ENCODE results near the gene RNF214.

RNF214 gene

GRCh38 chr11:117214404-117215110 lies 17.9 kb upstream of the RNF214 start:
- no peak for DNase-seq (ENCODE audit: low read depth)

- no peak for DNase-seq (ENCODE audit: low read depth)
Measured at GRCh38 chr11:117217141-117218084, 15.1 kb upstream of the RNF214 start.

- DNase-seq (ENCODE audit: low read depth): no peak
Measured at GRCh38 chr11:117218133-117218915, 14.1 kb upstream of the RNF214 start.

- no peak for DNase-seq (ENCODE audit: low read depth)
Measured at GRCh38 chr11:117219001-117219400, 13.5 kb upstream of the RNF214 start.

DNA sequence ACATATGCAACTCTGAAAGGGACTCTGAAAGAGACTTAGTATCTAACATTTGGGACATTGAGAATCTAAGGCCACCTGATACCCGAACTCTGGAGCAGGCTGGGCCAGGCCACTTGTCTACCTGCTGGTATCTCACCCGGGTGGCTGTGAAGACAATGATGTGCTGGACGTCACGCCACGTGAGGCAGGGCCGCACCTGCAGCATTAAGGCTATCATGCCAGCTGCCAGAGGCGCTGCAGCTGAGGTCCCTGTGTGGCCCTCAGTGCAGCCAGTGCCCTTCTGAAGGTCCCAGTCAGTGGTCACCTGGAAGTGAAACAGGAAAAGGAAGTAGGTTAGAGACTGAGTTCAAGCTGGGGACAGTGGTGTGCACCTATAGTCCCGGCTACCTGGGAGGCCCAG lies 13.0 kb upstream of the RNF214 start:
- DNase-seq (ENCODE audit: low read depth): no peak

GRCh38 chr11:117219995-117220394 lies 12.5 kb upstream of the RNF214 start:
- no peak for DNase-seq (ENCODE audit: low read depth)

GRCh38 chr11:117220568-117220967 lies 11.9 kb upstream of the RNF214 start:
- no peak for DNase-seq (ENCODE audit: low read depth)

DNA sequence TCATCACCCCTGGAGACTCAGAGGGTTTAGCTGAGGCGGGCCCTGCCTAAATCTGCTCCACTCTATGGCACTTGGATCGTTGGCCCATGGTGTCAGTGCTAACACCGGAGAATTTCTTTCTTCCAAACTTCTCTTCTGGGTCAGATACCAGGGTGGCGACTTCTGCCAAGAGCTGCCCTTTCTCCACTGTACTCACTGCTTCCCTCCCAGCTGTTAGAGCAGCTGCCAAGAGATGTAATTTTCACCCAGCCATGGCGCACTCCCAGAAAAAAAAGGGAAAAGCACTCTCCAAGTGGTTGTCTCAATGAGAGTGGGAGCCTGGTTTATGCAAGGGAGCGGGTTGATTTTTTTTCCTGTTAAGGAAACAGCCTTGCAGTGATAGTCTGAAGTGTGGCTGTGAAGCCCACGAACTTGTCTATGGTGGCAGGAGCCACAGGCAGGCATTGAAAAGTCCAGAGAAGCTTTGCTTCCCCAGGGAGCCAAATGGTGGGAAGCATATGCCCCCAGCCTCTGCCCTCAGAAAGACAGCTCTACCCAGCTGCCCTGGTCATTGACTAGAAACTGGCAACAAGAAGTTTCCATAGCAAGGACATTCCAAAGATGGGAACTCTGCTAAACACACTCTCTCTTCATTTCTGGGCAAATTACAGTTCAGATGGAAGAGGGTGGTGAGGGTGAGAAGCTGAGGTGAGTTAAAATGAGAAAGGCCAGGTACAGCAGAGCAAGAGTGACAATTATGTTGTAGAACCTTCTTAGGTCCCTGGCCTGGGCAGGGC lies 11.3 kb upstream of the RNF214 start:
- DNase-seq (ENCODE audit: low read depth): no peak

DNA sequence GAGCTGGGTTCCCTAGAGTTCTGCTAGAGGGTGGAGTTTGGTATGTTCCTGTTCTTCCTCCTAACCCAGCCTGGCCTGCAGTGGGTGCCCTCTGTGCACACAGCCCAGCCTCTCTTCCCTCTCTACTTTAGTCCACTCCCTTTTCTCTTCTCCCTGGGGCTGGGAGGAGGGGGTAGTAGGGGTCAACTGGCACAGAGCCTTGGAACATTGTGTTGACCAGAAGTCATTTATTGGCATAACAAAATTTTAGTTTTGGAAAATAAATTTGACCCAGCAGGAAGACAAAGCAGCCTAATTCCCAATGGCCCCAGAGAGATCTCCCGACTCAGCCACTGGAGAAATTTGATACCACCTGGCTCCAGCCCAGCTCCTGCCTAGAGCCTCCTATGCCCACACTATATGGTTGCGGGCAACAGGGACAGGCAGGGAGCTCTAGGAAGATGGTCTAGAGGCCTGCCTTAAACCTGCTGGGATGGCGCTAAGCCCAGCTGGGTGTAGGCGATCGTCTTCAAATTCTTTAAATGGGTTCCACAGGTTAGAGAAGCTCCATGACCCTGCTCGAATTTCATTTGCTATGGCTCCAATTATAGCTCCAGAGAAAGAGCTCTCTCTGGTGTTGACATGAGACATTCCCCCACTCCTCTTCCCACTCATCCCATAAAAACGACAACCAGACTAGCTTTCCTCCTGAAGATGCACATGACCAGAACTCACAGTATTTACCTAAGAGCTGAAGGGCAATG lies 10.5 kb upstream of the RNF214 start:
- DNase-seq (ENCODE audit: low read depth): no peak

DNA sequence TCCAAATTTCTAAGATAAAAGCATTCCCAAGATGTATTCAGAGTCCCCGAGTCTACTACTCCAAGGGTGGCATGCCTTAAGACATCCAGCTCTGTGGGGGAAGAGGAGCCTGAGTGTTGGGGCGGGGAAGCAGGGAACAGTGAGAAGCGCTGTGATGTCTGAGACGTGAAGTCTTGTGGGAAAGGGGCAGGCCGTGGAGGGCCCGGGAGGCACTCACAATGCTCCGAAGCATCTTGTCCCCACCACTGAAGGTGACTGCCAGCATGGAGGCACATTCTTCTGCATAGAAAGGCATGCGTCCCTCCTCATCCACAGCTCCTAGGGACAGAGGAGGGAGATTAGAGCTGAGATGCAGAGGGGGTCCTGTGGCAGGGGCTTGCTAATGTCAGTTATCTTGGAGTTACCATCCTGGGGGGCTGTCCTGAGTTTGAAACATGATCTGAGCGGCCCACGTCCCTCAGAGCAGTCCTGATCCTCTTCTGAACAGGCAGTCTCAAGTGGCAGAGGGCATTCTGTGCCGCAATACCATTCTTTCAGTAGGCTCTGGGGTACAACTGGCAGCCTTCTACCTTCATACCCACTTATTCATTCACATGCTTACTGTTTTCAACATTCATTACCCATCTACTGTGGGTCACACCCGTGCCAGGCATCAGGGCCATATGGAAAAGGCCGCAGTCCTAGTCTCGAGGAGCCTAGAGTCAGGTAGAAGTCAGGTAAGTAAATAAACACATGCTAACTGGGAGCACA lies 9.3 kb upstream of the RNF214 start:
- no peak for DNase-seq (ENCODE audit: low read depth)

DNA sequence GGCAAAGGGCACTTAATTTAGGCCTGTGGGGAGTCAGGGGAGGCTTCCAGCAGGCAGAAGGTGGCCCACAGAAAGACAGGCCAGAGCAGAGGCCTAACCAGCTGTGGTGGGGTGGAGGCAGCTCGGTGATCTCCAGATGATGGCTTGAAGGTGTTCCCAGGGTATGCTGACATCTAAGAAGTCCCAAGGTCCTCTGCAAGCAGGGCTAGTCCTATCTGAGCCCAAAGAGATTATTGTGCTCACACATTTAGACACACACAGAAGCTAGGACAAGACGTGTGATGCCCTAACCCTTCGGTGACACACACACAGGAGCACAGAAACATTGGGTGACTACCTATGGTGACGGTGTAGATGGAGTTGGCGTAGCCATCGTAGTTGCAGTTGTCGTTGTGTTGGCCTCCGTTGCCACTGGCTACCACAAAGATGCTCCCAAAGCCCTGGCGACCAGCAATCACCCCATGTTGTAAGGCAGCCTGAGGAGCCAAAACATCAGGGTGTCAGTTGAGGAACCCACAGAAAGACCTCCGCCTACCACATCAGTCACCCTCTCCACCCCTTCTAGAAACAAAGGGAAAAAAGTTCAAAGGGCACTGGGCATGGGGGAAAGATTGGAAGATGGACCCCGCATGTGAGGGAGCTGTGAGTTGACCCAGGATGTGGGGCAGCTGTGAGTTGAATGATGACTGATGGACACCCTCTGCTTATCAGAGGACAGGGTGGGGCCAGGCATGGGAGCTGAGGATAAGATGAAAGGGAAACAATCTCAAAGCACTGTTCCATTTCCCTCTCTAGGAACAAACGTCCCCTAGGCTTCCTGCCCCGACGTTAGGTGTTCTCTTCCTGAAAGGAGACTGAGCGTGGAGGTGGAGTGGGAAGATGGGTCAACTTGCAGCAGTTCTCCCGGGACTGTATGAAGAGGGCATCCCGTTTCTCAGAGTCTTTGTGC lies 8.5 kb upstream of the RNF214 start:
- DNase-seq (ENCODE audit: low read depth): no peak

DNA sequence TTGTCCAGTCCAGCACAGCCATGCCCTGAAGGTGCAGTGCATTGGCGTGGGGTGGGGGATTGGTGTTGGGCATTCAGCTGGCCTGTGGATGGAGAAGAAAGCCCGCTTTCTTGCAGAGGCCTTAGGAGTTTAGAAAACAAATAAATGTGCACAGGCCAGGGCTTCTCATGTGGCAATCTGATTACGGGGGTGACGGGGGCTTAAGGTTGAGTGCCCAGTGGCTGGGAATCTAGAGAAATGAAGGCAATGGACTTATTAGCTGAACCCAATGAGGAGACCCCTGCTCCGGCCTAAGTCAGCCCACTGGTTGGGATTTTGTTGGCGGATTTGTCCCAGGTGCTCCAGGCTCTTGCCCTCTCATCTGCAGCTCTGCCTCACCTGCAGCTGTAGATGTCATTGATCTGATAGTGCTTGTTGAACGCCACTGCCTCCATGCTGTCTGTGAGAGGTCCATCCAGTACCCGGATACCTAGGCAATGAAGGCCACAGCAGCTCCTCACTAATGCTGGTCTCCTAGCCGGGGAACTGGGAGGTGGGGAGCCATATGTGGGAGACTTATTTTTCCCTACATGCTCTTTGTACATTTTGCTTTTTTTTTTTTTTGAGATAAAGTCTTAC lies 6.8 kb upstream of the RNF214 start:
- no peak for DNase-seq (ENCODE audit: low read depth)

GRCh38 chr11:117226388-117227385 lies 5.8 kb upstream of the RNF214 start:
- DNase-seq (ENCODE audit: low read depth): no peak

- DNase-seq (ENCODE audit: low read depth): no peak
Measured at GRCh38 chr11:117228091-117228490, 4.4 kb upstream of the RNF214 start.

- DNase-seq (ENCODE audit: low read depth): no peak
Measured at GRCh38 chr11:117229411-117229810, 3.1 kb upstream of the RNF214 start.

DNA sequence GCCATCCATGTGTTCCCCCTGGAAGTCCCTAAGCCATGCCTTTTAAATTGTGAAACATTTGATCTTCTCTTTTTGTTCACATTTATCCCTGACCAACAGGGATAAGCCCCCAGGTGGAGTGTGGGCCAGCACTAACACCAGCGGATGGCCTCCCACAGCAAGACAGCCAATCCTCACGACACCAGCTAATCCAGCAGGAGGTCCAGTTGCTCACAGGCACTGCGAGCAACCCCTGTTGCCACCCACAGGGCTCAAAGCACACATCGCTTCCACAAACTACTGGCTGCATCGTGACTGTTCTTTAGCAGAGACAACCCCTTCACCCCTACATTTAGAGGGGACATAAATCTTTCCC lies 2.6 kb upstream of the RNF214 start:
- DNase-seq (ENCODE audit: low read depth): no peak

DNA sequence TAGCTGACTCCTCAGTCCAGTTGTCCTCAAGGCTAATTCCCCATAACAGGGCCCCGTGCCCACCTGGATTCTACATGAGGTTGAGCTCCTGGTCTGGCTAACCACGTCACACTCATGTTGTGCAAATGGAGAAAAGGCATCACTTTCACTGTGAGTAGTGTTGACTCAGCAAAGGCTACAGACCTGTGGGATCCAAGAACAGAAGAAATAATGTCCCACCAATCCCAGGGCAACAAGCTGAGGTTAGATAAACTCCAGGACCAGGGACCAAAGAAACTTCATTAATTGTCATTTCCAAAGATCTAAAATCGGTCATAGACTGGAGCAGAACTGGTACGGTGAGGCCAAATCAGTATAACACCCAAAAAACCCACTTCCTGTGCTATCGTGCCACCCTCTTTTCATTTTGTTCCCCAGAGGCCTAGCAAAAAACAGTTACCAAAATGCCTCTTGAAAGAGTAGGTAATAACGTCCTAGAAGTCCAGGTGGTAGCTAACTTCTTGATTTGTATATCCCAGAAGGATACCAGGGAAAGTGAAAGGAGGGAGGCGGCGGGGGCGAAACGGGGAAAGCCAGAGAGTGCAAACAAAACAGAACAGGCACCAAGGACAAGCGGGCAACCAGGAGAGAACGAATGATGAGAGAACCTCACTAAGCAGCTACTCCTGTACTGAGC lies 2.0 kb upstream of the RNF214 start:
- peak; percentile 12 for DNase-seq (ENCODE audit: low read depth)

All from stimulated activated CD8-positive, alpha-beta memory T cell treated with anti-CD3 and anti-CD28 coated beads, Interleukin-7, amount 100 ng/mL, for 24 hours (primary cell).